Mammary epithelial cell (primary cell): ENCODE results near the gene BIK.

Experiments
- EZH2 ChIP-seq: IDR thresholded peaks from 2 replicates; pipeline ENCODE4 v1.6.1; 2012; ENCODE audit warnings: low read length, inconsistent platforms, borderline replicate concordance
- TF ChIP-seq, protein P1 (sequence below), 2 donors: IDR thresholded peaks in 1 of 2; conservative IDR thresholded peaks in 1 of 2; 2 replicates each; pipeline ENCODE4 v1.5.1; 2011 to 2012; ENCODE audit warnings: inconsistent platforms in 2 of 2, low read length in 2 of 2, mild to moderate bottlenecking in 2 of 2, control low read depth in 1 of 2, low read depth in 1 of 2; ENCODE audit not compliant: insufficient read depth in 1 of 2; ENCODE audit errors: extremely low read depth in 1 of 2

DNA sequence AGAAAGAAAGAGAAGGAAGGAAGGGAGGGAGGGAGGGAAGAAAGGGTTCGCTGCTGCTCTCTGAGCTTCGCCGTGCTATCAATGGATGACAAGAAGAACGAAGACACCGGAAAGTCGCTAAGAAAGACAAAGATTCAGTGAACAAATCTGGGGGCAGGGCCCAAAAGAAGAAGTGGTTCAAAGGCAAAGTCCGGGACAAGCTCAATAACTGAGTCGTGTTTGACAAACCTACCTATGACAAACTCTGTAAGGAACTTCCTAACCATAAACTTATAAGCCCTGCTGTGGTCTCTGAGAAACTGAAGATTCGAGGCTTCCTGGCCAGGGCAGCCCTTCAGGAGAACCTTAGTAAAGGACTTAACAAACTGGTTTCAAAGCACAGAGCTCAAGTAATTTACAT, 18.5 kb upstream of the BIK start:
- TF ChIP-seq, protein P1, sequence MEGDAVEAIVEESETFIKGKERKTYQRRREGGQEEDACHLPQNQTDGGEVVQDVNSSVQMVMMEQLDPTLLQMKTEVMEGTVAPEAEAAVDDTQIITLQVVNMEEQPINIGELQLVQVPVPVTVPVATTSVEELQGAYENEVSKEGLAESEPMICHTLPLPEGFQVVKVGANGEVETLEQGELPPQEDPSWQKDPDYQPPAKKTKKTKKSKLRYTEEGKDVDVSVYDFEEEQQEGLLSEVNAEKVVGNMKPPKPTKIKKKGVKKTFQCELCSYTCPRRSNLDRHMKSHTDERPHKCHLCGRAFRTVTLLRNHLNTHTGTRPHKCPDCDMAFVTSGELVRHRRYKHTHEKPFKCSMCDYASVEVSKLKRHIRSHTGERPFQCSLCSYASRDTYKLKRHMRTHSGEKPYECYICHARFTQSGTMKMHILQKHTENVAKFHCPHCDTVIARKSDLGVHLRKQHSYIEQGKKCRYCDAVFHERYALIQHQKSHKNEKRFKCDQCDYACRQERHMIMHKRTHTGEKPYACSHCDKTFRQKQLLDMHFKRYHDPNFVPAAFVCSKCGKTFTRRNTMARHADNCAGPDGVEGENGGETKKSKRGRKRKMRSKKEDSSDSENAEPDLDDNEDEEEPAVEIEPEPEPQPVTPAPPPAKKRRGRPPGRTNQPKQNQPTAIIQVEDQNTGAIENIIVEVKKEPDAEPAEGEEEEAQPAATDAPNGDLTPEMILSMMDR (conservative IDR thresholded peaks at IDR 0.05 in 1 of 2, IDR thresholded peaks at IDR 0.05 in 1 of 2; ENCODE audit: extremely low read depth in 1 of 2, insufficient read depth in 1 of 2, low read depth in 1 of 2, low read length in 2 of 2), result no peak
- TF ChIP-seq EZH2, result no peak
